HG03039 (cell line): ENCODE data around the gene ATP9A.
"Not testable (repeated sequence)": the region's sequence is repeated elsewhere in the genome, so short reads cannot be mapped to it uniquely, and the experiment has no call there.

Experiments used
- ATAC-seq: cut with Tn5 transposase; IDR thresholded peaks from one replicate; pipeline ENCODE4 v1.9.1; 2021; ENCODE audit warnings: mild to moderate bottlenecking, moderate library complexity; ENCODE audit not compliant: unreplicated experiment

ATP9A gene

GRCh38 chr20:51797357-51798025 is 29.3 kb upstream of the ATP9A start:
- no peak for ATAC-seq

GRCh38 chr20:51796340-51796739 is 28.1 kb upstream of the ATP9A start:
- no peak for ATAC-seq

GRCh38 chr20:51792960-51793359 is 24.8 kb upstream of the ATP9A start:
- no peak for ATAC-seq

DNA sequence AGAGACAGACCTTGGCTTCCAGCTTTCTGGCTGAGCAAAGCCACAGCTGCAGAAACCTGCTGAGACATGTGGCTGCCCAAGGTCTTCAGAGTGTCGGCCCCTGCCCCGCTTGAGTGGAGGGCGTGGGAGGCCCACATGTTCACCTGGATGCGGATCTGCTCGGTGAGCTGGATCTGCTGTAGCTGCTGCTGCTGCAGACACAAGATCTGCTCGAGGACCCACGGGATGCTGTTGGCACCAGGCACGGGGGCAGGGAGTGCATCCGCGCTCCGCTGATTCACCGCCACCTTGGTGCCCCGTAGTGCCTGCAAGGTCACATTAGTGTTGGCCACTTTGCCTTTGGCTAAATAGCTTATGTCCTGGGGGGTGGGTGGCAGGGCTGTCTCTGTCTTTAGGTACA is 23.4 kb upstream of the ATP9A start:
- no peak for ATAC-seq

DNA sequence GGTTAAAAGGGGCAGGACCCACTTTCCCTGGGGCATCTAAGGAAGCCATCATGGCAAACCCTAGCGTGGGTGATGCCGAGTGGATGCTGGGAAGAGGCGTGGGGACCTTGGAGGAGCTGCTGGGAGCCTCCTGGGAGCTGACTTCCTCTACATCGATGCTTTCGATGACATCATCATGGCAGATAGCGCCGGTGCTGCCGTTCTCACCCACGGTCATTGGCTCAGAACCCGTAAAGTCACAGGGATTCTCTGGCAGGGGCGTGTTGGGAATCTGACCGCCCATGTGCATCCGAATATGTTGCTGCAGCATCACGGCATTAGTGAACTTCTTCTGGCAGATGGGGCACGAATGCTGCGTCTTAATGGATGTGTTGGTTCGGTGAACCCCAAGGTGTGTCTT is 22.1 kb upstream of the ATP9A start:
- no peak for ATAC-seq

- ATAC-seq, result no peak
Measured at GRCh38 chr20:51789434-51789833, 21.2 kb upstream of the ATP9A start.

DNA sequence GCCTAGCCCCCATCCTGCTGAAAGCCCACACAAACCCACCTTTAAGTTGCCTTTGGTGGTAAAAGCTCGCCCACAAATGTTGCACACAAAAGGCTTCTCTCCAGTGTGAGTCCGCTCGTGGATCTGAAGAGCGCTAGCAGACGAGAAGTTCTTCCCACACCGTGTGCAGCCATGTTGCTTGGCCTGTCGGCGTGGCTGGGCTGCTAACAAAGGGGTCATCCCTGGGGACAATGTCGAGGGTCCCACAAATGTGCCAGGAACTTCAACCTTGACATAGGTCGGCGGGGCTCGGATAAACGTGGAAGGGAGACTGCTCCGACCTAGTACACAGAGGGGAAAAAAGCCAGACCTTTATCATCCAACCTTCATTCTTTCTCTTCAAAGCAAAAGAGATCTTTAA is 20.6 kb upstream of the ATP9A start:
- no peak for ATAC-seq

DNA sequence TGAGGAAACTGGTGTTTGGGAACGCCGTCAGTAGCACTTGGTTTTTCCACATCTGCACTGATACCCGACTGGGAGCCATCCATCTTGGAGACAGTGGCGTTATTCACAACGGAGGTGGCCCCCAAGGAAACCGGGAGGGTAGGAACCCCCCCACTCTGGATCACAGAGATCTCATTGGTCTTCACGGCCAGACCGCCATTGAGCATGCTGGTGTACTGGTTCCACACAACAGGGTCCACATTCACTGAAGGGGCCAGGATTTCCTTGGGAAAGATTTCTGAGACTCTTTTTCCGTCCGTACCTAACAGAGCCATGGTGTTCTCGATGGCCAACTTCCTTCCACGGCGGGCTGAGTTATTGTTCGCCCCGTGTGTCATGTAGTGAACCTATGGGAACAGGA is 16.1 kb upstream of the ATP9A start:
- ATAC-seq, result no peak

- ATAC-seq, result not testable (repeated sequence)
Measured at GRCh38 chr20:51778229-51778759, 10.1 kb upstream of the ATP9A start.

DNA sequence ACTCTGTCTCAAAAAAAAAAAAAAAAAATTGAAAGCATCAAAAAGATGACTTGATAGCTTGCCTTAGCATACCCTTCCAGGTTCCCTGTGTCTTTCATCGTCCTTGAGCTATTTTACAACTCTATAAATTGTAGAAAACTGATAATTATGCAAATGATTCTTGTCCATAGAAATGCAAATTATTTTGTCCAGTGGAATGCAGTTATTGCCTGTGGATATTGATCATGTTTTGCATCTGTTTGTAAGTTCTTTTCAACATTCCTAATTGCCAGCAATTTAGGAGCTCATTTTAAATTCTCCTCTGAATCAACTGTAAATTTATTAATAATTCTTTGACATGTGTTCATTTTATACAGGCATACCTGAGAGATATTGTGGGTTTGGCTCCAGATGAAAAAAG is 7.1 kb upstream of the ATP9A start:
- no peak for ATAC-seq

- no peak for ATAC-seq
Measured at GRCh38 chr20:51772236-51772635, 4.0 kb upstream of the ATP9A start.

DNA sequence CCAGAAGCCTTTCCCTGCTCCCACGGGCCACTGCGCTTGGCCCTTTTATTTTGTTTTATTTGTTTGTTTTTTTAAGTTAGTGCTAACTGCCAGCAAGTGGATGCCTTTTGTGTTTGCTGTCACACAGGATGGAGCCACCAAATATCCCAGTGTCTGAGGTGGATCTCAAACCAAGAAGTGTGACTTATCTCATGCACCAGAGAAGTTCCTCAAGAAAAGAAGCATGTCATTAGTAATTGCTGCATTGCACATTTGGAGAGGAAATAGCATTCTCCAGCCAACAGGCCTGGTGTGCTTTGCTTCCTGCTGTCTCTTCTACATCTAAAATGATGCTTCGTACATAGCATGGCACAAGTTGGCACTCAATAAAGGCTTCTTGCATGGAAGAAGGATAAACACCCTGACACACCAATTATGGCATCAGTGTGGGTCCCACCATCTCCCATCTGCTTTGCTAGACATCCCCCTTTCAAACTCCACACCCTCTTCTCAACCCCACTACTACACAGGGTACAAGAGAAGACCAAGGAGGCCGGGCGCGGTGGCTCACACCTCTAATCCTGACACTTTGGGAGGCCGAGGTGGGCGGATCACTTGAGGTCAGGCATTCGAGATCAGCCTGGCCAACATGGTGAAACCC is 1.9 kb upstream of the ATP9A start:
- no peak for ATAC-seq

GRCh38 chr20:51768759-51769517 is 748 bp upstream of the ATP9A start:
- ATAC-seq, result no peak

GRCh38 chr20:51766994-51767866 is 960 bp downstream of the ATP9A start:
- ATAC-seq, result no peak

DNA sequence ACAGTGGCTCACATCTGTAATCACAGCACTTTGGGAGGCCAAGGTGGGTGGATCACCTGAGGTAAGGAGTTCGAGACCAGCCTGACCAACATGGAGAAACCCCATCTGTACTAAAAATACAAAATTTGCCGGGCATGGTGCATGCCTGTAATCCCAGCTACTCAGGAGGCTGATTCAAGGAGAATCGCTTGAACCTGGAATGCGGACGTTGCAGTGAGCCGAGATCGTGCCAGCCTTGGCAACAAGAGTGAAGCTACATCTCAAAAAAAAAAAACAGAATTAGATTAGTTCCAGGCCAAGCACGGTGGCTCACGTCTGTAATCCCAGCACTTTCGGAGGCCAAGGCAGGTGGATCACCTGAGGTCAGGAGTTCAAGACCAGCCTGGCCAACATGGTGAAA is 2.8 kb downstream of the ATP9A start:
- ATAC-seq, result not testable (repeated sequence)

GRCh38 chr20:51763965-51764602 is 4.1 kb downstream of the ATP9A start:
- no peak for ATAC-seq

DNA sequence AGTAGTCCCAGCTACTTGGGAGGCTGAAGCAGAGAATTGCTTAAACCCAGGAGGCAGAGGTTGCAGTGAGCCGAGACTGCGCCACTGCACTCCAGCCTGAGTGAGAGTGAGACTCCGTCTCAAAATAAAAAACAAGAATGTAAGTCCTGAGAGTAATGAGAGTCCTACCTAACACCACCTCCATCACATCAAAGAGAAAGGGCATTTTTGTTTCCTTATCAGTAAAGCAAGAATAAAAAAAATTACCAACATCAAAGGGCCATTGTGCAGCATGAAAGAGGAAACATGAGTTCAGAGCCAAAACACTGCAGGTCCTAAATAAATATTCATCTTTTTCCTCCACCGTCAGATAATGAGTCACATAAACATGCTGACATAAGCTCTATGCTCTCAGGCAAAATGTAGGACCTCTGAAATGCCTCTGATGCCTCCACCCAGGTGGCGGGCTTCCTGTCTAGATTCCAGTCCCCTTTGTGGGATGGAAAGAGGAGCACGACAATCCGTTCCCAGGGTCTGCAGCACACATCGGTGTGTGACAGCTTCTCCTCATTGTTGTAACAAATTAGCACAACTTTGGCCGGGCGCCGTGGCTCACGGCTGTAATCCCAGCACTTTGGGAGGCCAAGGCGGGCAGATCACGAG is 7.2 kb downstream of the ATP9A start:
- no peak for ATAC-seq

DNA sequence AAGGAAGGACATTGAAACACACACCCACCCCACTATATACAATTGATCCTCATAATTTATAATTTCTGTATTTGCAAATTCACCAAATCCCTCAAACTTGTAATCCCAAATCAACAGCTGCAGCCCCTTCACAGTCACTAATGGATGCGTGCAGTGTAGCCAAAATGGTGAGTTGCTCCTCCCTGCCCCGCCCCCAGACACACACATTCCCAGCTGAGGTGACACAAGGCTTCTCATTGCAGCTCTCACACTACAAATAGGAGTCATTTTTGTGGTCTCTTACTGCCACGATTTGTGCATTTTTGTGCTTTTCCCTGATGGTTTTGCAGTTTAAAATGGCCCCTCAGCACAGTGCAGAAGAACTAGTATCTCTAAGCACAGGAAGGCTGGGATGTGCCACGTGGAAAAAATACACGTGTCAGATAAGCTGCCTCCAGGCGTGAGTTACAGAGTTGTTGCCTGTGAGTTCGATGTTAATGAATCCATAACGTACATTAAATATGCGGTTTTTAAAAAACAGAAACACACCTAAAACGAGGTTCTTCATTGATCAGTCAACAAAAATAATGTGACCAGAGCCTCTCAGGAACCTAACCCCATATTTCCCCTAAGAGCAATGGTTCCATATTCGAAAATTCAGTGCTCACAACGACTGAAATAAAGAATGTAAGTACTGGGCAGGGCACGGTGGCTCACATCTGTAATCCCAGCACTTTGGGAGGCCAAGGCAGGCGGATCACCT is 8.2 kb downstream of the ATP9A start:
- no peak for ATAC-seq

DNA sequence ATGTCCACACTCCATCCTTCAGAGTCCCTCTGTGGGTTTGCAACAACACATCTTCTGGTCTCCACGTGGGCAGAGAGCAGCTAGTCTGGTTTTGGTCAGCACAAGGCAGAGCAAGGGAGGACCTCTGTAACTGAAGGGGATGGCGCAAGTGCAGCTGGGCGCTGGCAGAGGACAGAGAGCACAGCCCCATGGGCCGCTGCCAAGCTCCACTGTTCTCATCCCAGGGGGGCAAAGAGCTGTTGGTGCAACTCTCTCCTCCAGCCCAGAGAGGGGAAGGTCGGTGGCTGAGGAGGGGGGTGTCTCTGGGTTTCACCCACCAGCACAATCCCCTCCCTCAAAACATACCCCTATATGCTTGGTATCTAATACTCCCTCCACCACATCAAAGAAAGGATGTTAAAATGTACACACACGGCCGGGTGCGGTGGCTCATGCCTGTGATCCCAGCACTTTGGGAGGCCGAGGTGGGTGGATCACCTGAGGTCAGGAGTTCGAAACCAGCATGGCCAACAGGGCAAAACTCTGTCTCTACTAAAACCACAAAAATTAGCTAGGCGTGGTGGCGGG is 9.1 kb downstream of the ATP9A start:
- ATAC-seq, result no peak
